Measurements from ENCODE around the gene WDR45B. TPM values are rescaled to one million over a fixed set of nuclear protein-coding genes. Genes with fewer than 3 reads are reported as not detected.

WDR45B gene
- total RNA-seq, 2 experiments from 2014 or later = 61.7 to 81.9 TPM

- Histone ChIP-seq H3K9me2 (ENCODE audit: insufficient read depth, low read length) (no peaks in the 10 kb centered on the region), H3K4me1 (ENCODE audit: insufficient read depth, low read length, poor library complexity, severe bottlenecking) (peaks cover 14% of the 10 kb centered on the region), H4K20me1 (ENCODE audit: insufficient read depth, low read length) (peaks cover 17% of the 10 kb centered on the region; the same call in 1 of the 2 replicates), H3K4me2 (ENCODE audit: low read length) (peak overlapping the region; percentile 97), H3K9me3 (ENCODE audit: low read length) (no peaks in the 10 kb centered on the region), H2AFZ (ENCODE audit: low read length) (peak overlapping the region; percentile 23; the same call in 1 of the 2 replicates), H3K36me3 (ENCODE audit: insufficient read depth, low read length) (peaks cover 34% of the 10 kb centered on the region), H3K4me3 (ENCODE audit: low read depth, low read length, poor library complexity, severe bottlenecking) (peak overlapping the region; percentile 90), H3K27ac (ENCODE audit: low read depth, low read length, poor library complexity, severe bottlenecking) (peak overlapping the region; percentile 89), H3K79me2 (ENCODE audit: insufficient read depth, low read depth, low read length) (peaks cover 53% of the 10 kb centered on the region)
- ChIA-PET POLR2A (interaction anchor here (0.7 kb wide), 1 partner anchor 205 kb away, joined by 4 read pairs; no protein-coding TSS in a partner anchor), CTCF (ENCODE audit: unreplicated experiment) (no interaction called here)
- intact Hi-C loops (cut with micrococcal nuclease; ENCODE audit: unreplicated experiment) = loop anchor here (1.0 to 5.0 kb wide), 3 partner anchors 70 to 199 kb away; partner anchors contain the start of gene FN3KRP
- TF ChIP-seq CTCF (conservative IDR thresholded peaks at IDR 0.05; ENCODE audit: low read length) (peak; percentile 57), EZH2phosphoT487 (IDR thresholded peaks at IDR 0.05; ENCODE audit: borderline replicate concordance, low read depth, low read length) (no peak)
- no TSS peak for BruUV-seq (replicated peaks)
- peak; percentile 57 for DNase-seq (ENCODE audit: low spot score)
These were observed 565 bp downstream of the WDR45B start for GRCh38 chr17:82647593-82648164.

GRCh38 chr17:82645516-82645915 lies 2.7 kb downstream of the WDR45B start:
- 0 out of 2 replicates have a peak overlapping the region, but pooled peaks have one; percentile 97 for H3K4me2 ChIP-seq (ENCODE audit: low read length)
- intact Hi-C loops (cut with micrococcal nuclease; ENCODE audit: unreplicated experiment) = loop anchor here (5.0 kb wide), 1 partner anchor 72 kb away; the partner anchor contains the start of gene FN3KRP
- ChIA-PET CTCF (ENCODE audit: unreplicated experiment) (no interaction called here), POLR2A (no interaction called here)
- no peak for TF ChIP-seq EZH2phosphoT487 (IDR thresholded peaks at IDR 0.05; ENCODE audit: borderline replicate concordance, low read depth, low read length)
- peaks cover 14% of the 10 kb centered on the region for H3K4me1 ChIP-seq (ENCODE audit: insufficient read depth, low read length, poor library complexity, severe bottlenecking)
- H3K36me3 ChIP-seq (ENCODE audit: insufficient read depth, low read length) = peaks cover 56% of the 10 kb centered on the region
- H3K79me2 ChIP-seq (ENCODE audit: insufficient read depth, low read depth, low read length) = peaks cover 74% of the 10 kb centered on the region
- H3K9me2 ChIP-seq (ENCODE audit: insufficient read depth, low read length) = no peaks in the 10 kb centered on the region
- H3K9me3 ChIP-seq (ENCODE audit: low read length) = no peaks in the 10 kb centered on the region
- no peak overlapping the region for H3K27ac ChIP-seq (ENCODE audit: low read depth, low read length, poor library complexity, severe bottlenecking)
- DNase-seq (ENCODE audit: low spot score) = no peak
- H4K20me1 ChIP-seq (ENCODE audit: insufficient read depth, low read length) = peaks cover 17% of the 10 kb centered on the region; the same call in 1 of the 2 replicates
- no peak overlapping the region for H2AFZ ChIP-seq (ENCODE audit: low read length)
- H3K4me3 ChIP-seq (ENCODE audit: low read depth, low read length, poor library complexity, severe bottlenecking) = no peak overlapping the region
- no TSS peak for BruUV-seq (replicated peaks)

GRCh38 chr17:82644148-82644547 lies 4.1 kb downstream of the WDR45B start:
- Histone ChIP-seq H3K9me3 (ENCODE audit: low read length) (no peaks in the 10 kb centered on the region), H3K36me3 (ENCODE audit: insufficient read depth, low read length) (peaks cover 69% of the 10 kb centered on the region), H3K27ac (ENCODE audit: low read depth, low read length, poor library complexity, severe bottlenecking) (no peak overlapping the region), H4K20me1 (ENCODE audit: insufficient read depth, low read length) (peaks cover 17% of the 10 kb centered on the region; the same call in 1 of the 2 replicates), H3K79me2 (ENCODE audit: insufficient read depth, low read depth, low read length) (peaks cover 83% of the 10 kb centered on the region), H3K4me3 (ENCODE audit: low read depth, low read length, poor library complexity, severe bottlenecking) (no peak overlapping the region), H3K4me1 (ENCODE audit: insufficient read depth, low read length, poor library complexity, severe bottlenecking) (peaks cover 11% of the 10 kb centered on the region), H2AFZ (ENCODE audit: low read length) (no peak overlapping the region), H3K9me2 (ENCODE audit: insufficient read depth, low read length) (no peaks in the 10 kb centered on the region), H3K4me2 (ENCODE audit: low read length) (no peak overlapping the region)
- TF ChIP-seq EZH2phosphoT487 (IDR thresholded peaks at IDR 0.05; ENCODE audit: borderline replicate concordance, low read depth, low read length) (no peak), CTCF (conservative IDR thresholded peaks at IDR 0.05; ENCODE audit: low read length) (no peak)
- no TSS peak for BruUV-seq (replicated peaks)
- CTCF ChIA-PET (ENCODE audit: unreplicated experiment) = no interaction called here
- POLR2A ChIA-PET = no interaction called here
- DNase-seq (ENCODE audit: low spot score) = no peak
- intact Hi-C loops (cut with micrococcal nuclease; ENCODE audit: unreplicated experiment) = no loop called here
